Stimulated activated CD8-positive, alpha-beta memory T cell treated with anti-CD3 and anti-CD28 coated beads, Interleukin-4, amount 100 ng/mL, for 1 hour (primary cell): ENCODE results near the gene PHKG2.

ENCODE experiments used
- DNase-seq, 2 donors: peaks; one replicate each; pipeline ENCODE4 v3.0.0-alpha.2; 2020; ENCODE audit warnings: low read depth in 2 of 2, low spot score in 1 of 2

The PHKG2 gene

GRCh38 chr16:30728321-30728720 lies 19.9 kb upstream of the PHKG2 start:
- DNase-seq, result no peak

GRCh38 chr16:30728899-30729672 lies 19.1 kb upstream of the PHKG2 start:
- DNase-seq, result no peak

GRCh38 chr16:30731411-30731810 lies 16.8 kb upstream of the PHKG2 start:
- no peak for DNase-seq

- DNase-seq, result no peak
These were observed 11.0 kb upstream of the PHKG2 start for GRCh38 chr16:30736995-30737793.

- no peak for DNase-seq
These were observed 10.2 kb upstream of the PHKG2 start for GRCh38 chr16:30737794-30738648.

GRCh38 chr16:30738984-30739951 lies 9.0 kb upstream of the PHKG2 start:
- no peak for DNase-seq

GRCh38 chr16:30740364-30741251 lies 7.6 kb upstream of the PHKG2 start:
- DNase-seq, result no peak

GRCh38 chr16:30741461-30741914 lies 6.7 kb upstream of the PHKG2 start:
- no peak for DNase-seq

GRCh38 chr16:30743716-30744115 lies 4.5 kb upstream of the PHKG2 start:
- no peak for DNase-seq

- no peak for DNase-seq
These were observed 4.0 kb upstream of the PHKG2 start for GRCh38 chr16:30744183-30744582.

GRCh38 chr16:30745082-30745481 lies 3.1 kb upstream of the PHKG2 start:
- DNase-seq, result no peak

GRCh38 chr16:30746638-30747175 lies 1.5 kb upstream of the PHKG2 start:
- no peak for DNase-seq

GRCh38 chr16:30747331-30747730 lies 894 bp upstream of the PHKG2 start:
- DNase-seq, result no peak

GRCh38 chr16:30748634-30749445 lies 615 bp downstream of the PHKG2 start:
- DNase-seq, result no peak

- DNase-seq, result no peak
These were observed 2.0 kb downstream of the PHKG2 start for GRCh38 chr16:30750201-30750600.

GRCh38 chr16:30750876-30751465 lies 2.7 kb downstream of the PHKG2 start:
- no peak for DNase-seq

GRCh38 chr16:30753596-30753995 lies 5.4 kb downstream of the PHKG2 start:
- DNase-seq, result no peak
